HepG2 (cell line): ENCODE data around the gene LY6G5B. TPM values are rescaled to one million over a fixed set of nuclear protein-coding genes. Genes with fewer than 3 reads are reported as not detected.
A peak's percentile ranks its signal among the peaks of the same experiment; 100 is the strongest.

Source experiments
- ARNT ChIP-seq: fragments of 450-650 bp; IDR thresholded peaks from 2 replicates; pipeline ENCODE4 v1.6.1; 2017
- ESRRA ChIP-seq: sonication (generic); formaldehyde crosslinking; IDR thresholded peaks from 2 replicates; pipeline ENCODE4 v1.5.1; 2020; ENCODE audit warnings: mild to moderate bottlenecking, low read depth, missing genetic modification reagents
- MBD4 ChIP-seq: IDR thresholded peaks from 2 replicates; pipeline ENCODE4 v1.6.1; 2012; ENCODE audit warnings: low read length, inconsistent platforms, borderline replicate concordance
- NFATC3 ChIP-seq: sonication (generic); formaldehyde crosslinking; IDR thresholded peaks from 2 replicates; pipeline ENCODE4 v1.5.1; 2020; ENCODE audit warnings: mild to moderate bottlenecking, missing genetic modification reagents
- RBM22 ChIP-seq: fragments of 200-400 bp; formaldehyde crosslinking; optimal IDR thresholded peaks from 2 replicates; pipeline ENCODE3; 2017; ENCODE audit warnings: mild to moderate bottlenecking, low read length, moderate library complexity
- SALL1 ChIP-seq: sonication (generic); formaldehyde crosslinking; IDR thresholded peaks from 2 replicates; pipeline ENCODE4 v1.8.0; 2022; ENCODE audit warnings: mild to moderate bottlenecking, missing genetic modification reagents
- TBX2 ChIP-seq: sonication (generic); formaldehyde crosslinking; IDR thresholded peaks from 2 replicates; pipeline ENCODE4 v1.5.0; 2020; ENCODE audit warnings: missing genetic modification reagents, mild to moderate bottlenecking, borderline replicate concordance
- TFE3 ChIP-seq: IDR thresholded peaks from 2 replicates; pipeline ENCODE4 v1.6.1; 2016
- U2AF2 ChIP-seq: fragments of 200-400 bp; formaldehyde crosslinking; IDR thresholded peaks from 2 replicates; pipeline ENCODE4 v1.6.1; 2017; ENCODE audit warnings: low read depth, mild to moderate bottlenecking, low read length
- ZBTB3 ChIP-seq: sonication (generic); formaldehyde crosslinking; IDR thresholded peaks from 2 replicates; pipeline ENCODE4 v1.4.0; 2020; ENCODE audit warnings: low read depth, mild to moderate bottlenecking, moderate library complexity, missing genetic modification reagents, borderline replicate concordance
- ZBTB7A ChIP-seq: sonication (generic); formaldehyde crosslinking; IDR thresholded peaks from 2 replicates; pipeline ENCODE4 v1.8.0; 2022; ENCODE audit warnings: mild to moderate bottlenecking, missing genetic modification reagents
- ZMYM2 ChIP-seq: sonication (generic); formaldehyde crosslinking; IDR thresholded peaks from 2 replicates; pipeline ENCODE4 v1.8.0; 2022; ENCODE audit warnings: mild to moderate bottlenecking, missing genetic modification reagents
- ZNF142 ChIP-seq: sonication (generic); formaldehyde crosslinking; IDR thresholded peaks from 2 replicates; pipeline ENCODE4 v1.4.0; 2020; ENCODE audit warnings: missing genetic modification reagents
- ZNF256 ChIP-seq: sonication (generic); formaldehyde crosslinking; conservative IDR thresholded peaks from 2 replicates; pipeline ENCODE4 v1.4.0; 2020; ENCODE audit warnings: missing genetic modification reagents
- ZNF547 ChIP-seq: sonication (generic); formaldehyde crosslinking; IDR thresholded peaks from 2 replicates; pipeline ENCODE4 v1.5.1; 2020; ENCODE audit warnings: mild to moderate bottlenecking, missing genetic modification reagents
- ZNF614 ChIP-seq: IDR thresholded peaks from 2 replicates; pipeline ENCODE4 v1.6.1; 2018; ENCODE audit warnings: missing biosample characterization, missing genetic modification reagents, inconsistent platforms, borderline replicate concordance
- ZNF746 ChIP-seq: sonication (generic); formaldehyde crosslinking; IDR thresholded peaks from 2 replicates; pipeline ENCODE4 v1.8.0; 2022; ENCODE audit warnings: mild to moderate bottlenecking, missing genetic modification reagents
- polyA plus RNA-seq, 8 experiments: library from polyadenylated mRNA; depleted of rRNA in 3 of 8; stranded (reverse) in 7 of 8; unstranded in 1 of 8; fragments of >200 nt; fragmentation: Illumina TruSeq in 4 of 8; extraction: Trizol in 4 of 8; gene quantifications; 2 replicates each; pipeline versions ENCODE4 v1.2.1 to v1.2.3, GENCODE V29; 2011 to 2016; ENCODE audit warnings: low read depth in 4 of 8, missing spikeins in 1 of 8, mixed read lengths in 1 of 8; ENCODE audit not compliant: insufficient read depth in 1 of 8
- total RNA-seq, 5 experiments: library from RNA; depleted of rRNA; stranded (reverse); fragments of >200 nt; fragmentation: Illumina TruSeq; extraction: Trizol; gene quantifications; 2 replicates each; pipeline ENCODE4 v1.2.3, GENCODE V29; 2016; ENCODE audit warnings: low read depth in 1 of 5
- TF ChIP-seq, protein P1 (sequence below): sonication (generic); formaldehyde crosslinking; IDR thresholded peaks from 2 replicates; pipeline ENCODE4 v1.5.1; 2020; ENCODE audit warnings: mild to moderate bottlenecking, missing genetic modification reagents, moderate library complexity
- TF ChIP-seq, protein P2 (sequence below): sonication (generic); formaldehyde crosslinking; conservative IDR thresholded peaks from 2 replicates; pipeline ENCODE4 v1.4.0; 2020; ENCODE audit warnings: missing genetic modification reagents

LY6G5B gene
- total and polyA plus RNA-seq, 2 of the 13 experiments (the other 11 are each of a cell fraction or from before 2014, with no cell fraction given): 7.8 to 15.7 TPM

DNA sequence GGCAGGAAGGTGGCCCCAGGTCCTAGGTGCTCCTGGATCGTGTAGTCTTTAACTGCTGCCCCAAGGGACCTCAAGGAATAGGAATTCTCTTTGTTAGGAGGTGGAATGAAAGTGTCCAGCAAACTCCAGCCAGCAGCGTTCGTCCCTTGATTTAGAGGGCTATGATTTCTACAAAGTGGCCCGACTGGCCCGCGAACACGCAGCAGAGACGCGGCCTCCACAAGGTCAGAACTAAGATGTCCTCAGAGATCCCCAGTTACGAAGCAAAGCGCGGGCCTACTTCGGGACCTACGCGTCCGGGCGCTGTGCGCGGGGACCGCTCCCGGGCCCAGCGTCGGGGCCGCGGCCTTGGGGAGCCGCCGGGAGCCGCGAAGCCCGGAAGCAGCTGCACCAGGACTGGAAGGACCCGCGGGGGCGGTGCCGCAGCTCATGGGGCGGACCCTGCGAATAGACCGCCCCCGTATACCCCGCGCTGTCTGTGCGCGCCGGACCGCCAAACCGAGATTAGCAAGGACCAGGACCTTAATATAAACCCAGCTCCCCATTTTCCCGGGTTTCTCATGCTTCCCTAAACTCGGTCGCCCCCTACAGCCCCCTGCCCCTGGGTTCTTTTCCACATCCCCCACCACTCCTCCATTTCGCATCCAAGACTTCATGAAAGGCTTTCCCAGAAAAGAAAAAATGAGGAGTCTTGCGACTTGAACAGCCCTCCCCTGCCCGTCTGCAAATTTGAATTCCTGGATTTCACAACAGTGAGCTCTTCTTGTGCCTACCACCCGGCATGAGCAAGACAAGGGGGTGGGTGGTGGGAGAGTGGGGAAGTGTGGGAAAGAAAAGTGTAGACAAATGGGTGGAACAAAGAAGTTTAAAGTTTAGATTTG, 9.2 kb upstream of the LY6G5B start, which contains the start of gene C6orf47 (continued):
- TF ChIP-seq ZBTB7A (CRISPR knock-in tag) (peak; percentile 60; the same call in 1 of the 2 replicates), MBD4 (no peak), RBM22 (peak; percentile 86), ZNF142 (peak; percentile 82), ARNT (no peak), ZNF547 (CRISPR knock-in tag) (peak; percentile 84; the same call in 1 of the 2 replicates), ZNF614 (CRISPR knock-in tag) (peak; percentile 33; the same call in 1 of the 2 replicates), U2AF2 (no peak), ZNF256 (CRISPR knock-in tag) (0 out of 2 replicates have a peak, but pooled peaks have one; percentile 84), TBX2 (CRISPR knock-in tag) (peak; percentile 88; the same call in 1 of the 2 replicates), NFATC3 (CRISPR knock-in tag) (no peak), ZNF746 (CRISPR knock-in tag) (no peak; the same call in none of the 2 replicates), ZMYM2 (CRISPR knock-in tag) (no peak), SALL1 (peak; percentile 81), ZBTB3 (CRISPR knock-in tag) (no peak; the same call in 1 of the 2 replicates), ESRRA (CRISPR knock-in tag) (no peak), TFE3 (CRISPR knock-in tag) (peak; percentile 27; the same call in 1 of the 2 replicates)
- TF ChIP-seq, protein P1, sequence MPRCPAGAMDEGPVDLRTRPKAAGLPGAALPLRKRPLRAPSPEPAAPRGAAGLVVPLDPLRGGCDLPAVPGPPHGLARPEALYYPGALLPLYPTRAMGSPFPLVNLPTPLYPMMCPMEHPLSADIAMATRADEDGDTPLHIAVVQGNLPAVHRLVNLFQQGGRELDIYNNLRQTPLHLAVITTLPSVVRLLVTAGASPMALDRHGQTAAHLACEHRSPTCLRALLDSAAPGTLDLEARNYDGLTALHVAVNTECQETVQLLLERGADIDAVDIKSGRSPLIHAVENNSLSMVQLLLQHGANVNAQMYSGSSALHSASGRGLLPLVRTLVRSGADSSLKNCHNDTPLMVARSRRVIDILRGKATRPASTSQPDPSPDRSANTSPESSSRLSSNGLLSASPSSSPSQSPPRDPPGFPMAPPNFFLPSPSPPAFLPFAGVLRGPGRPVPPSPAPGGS (CRISPR knock-in tag): peak; percentile 87
- TF ChIP-seq, protein P2, sequence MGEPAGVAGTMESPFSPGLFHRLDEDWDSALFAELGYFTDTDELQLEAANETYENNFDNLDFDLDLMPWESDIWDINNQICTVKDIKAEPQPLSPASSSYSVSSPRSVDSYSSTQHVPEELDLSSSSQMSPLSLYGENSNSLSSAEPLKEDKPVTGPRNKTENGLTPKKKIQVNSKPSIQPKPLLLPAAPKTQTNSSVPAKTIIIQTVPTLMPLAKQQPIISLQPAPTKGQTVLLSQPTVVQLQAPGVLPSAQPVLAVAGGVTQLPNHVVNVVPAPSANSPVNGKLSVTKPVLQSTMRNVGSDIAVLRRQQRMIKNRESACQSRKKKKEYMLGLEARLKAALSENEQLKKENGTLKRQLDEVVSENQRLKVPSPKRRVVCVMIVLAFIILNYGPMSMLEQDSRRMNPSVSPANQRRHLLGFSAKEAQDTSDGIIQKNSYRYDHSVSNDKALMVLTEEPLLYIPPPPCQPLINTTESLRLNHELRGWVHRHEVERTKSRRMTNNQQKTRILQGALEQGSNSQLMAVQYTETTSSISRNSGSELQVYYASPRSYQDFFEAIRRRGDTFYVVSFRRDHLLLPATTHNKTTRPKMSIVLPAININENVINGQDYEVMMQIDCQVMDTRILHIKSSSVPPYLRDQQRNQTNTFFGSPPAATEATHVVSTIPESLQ: no peak
